ENCODE data around the gene HDDC2. TPM values are rescaled to one million over a fixed set of nuclear protein-coding genes. Genes with fewer than 3 reads are reported as not detected.
"Not testable (repeated sequence)": the region's sequence is repeated elsewhere in the genome, so short reads cannot be mapped to it uniquely, and the experiment has no call there.

HDDC2 gene
- total RNA-seq, 1 donor from 2014 or later, result 49.4 TPM

DNA sequence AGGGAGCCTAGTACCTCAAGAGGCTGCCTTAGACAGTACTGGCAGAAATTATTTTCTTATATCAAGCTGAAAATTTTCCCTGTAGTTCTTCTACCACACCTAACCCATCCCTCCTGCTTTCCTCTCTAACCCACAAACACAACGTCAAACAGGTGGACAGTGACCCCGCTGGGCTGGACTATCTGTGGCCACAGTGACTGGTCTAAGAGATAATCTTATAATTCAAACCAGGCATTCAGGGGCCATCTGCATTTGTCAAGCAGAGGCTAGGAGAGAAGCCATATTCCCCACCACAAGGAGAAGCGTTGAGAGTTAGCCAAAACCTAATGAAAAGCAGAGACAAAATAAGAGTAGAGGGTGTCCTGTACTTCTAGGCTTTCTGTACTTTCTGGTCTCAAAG lies 8.2 kb downstream of the HDDC2 start:
- Mint-ChIP-seq H3K36me3 (ENCODE audit: insufficient read depth) (peaks cover 39% of the 10 kb centered on the region), H3K4me1 (ENCODE audit: low read depth) (no peaks in the 10 kb centered on the region), H3K27ac (no peak overlapping the region), H3K9me3 (ENCODE audit: low read depth) (no peaks in the 10 kb centered on the region), H3K4me3 (ENCODE audit: low read depth) (no peak overlapping the region), H3K27me3 (no peaks in the 10 kb centered on the region)
- DNase-seq (ENCODE audit: low spot score, unreplicated experiment), result no peak
- TF ChIP-seq, protein P1, sequence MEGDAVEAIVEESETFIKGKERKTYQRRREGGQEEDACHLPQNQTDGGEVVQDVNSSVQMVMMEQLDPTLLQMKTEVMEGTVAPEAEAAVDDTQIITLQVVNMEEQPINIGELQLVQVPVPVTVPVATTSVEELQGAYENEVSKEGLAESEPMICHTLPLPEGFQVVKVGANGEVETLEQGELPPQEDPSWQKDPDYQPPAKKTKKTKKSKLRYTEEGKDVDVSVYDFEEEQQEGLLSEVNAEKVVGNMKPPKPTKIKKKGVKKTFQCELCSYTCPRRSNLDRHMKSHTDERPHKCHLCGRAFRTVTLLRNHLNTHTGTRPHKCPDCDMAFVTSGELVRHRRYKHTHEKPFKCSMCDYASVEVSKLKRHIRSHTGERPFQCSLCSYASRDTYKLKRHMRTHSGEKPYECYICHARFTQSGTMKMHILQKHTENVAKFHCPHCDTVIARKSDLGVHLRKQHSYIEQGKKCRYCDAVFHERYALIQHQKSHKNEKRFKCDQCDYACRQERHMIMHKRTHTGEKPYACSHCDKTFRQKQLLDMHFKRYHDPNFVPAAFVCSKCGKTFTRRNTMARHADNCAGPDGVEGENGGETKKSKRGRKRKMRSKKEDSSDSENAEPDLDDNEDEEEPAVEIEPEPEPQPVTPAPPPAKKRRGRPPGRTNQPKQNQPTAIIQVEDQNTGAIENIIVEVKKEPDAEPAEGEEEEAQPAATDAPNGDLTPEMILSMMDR (IDR thresholded peaks at IDR 0.05; ENCODE audit: unreplicated experiment), result no peak

DNA sequence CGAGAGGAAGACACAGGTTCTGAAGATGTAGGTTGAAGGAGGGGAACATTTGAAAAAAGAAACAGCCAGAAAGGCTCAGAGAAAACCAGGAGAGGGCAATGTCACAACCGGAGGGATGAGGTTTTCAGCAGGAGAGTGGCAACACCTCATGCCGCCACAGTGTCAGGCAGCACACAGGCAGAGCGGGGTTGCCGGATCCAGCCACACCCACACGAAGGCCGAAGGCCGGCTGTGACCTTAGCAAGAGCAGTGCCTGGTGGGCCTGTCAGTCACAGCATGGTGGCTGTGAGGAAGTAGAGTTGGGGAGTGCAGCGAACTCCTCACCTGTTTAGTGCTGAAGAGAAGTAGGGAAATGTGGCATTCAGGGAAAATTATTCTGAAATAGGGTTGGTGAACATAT lies 14.0 kb downstream of the HDDC2 start:
- no peak overlapping the region for H3K4me3 Mint-ChIP-seq (ENCODE audit: low read depth)
- H3K36me3 Mint-ChIP-seq (ENCODE audit: insufficient read depth), result peaks cover 71% of the 10 kb centered on the region
- H3K9me3 Mint-ChIP-seq (ENCODE audit: low read depth), result peaks cover 45% of the 10 kb centered on the region
- no peaks in the 10 kb centered on the region for H3K27me3 Mint-ChIP-seq
- H3K4me1 Mint-ChIP-seq (ENCODE audit: low read depth), result no peaks in the 10 kb centered on the region
- H3K27ac Mint-ChIP-seq, result no peak overlapping the region
- TF ChIP-seq, protein P1 (IDR thresholded peaks at IDR 0.05; ENCODE audit: unreplicated experiment), result no peak
- DNase-seq (ENCODE audit: low spot score, unreplicated experiment), result no peak

DNA sequence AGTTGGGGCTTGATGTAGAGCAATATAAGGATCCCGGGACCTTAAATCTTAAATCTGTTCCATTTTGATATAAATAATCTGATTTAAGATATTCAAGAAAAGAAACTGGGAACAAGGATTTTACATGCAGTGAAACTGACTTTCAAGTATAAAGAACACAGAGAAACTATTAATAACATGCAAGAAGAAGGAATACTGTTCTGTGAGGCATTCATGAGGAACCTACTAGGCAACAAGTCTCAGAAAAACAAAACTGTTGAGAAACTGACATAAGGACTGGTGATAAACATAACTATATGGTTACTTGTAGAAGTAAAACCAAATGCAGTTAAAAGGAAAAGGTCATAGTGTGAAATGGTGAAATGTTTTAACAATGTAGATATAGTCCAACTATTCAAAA lies 15.8 kb downstream of the HDDC2 start:
- Mint-ChIP-seq H3K4me1 (ENCODE audit: low read depth) (no peaks in the 10 kb centered on the region), H3K36me3 (ENCODE audit: insufficient read depth) (peaks cover 79% of the 10 kb centered on the region), H3K9me3 (ENCODE audit: low read depth) (peaks cover 58% of the 10 kb centered on the region), H3K27ac (no peak overlapping the region), H3K4me3 (ENCODE audit: low read depth) (no peak overlapping the region), H3K27me3 (no peaks in the 10 kb centered on the region)
- TF ChIP-seq, protein P1 (IDR thresholded peaks at IDR 0.05; ENCODE audit: unreplicated experiment), result no peak
- no peak for DNase-seq (ENCODE audit: low spot score, unreplicated experiment)

DNA sequence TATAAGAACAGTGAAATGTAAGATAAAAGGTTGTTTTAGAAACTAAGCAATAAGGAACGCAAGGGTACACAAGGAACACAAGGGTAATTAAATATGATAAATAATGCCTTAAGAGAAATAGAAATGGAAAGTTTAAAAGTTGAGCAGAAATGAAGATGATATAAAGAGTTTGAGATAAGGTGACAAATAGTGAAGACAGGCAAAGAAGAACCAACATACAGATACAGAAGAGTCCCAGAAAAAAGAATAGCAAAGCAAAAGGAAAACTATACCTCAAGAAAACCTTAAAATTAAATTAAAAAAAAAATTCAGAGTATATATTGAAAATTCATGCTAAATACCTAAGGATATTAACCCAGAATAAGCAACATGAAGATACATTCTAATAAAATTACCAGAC lies 16.4 kb downstream of the HDDC2 start:
- DNase-seq (ENCODE audit: low spot score, unreplicated experiment), result no peak
- Mint-ChIP-seq H3K36me3 (ENCODE audit: insufficient read depth) (peaks cover 81% of the 10 kb centered on the region), H3K27me3 (no peaks in the 10 kb centered on the region), H3K4me3 (ENCODE audit: low read depth) (no peak overlapping the region), H3K27ac (no peak overlapping the region), H3K9me3 (ENCODE audit: low read depth) (peaks cover 60% of the 10 kb centered on the region), H3K4me1 (ENCODE audit: low read depth) (no peaks in the 10 kb centered on the region)
- TF ChIP-seq, protein P1 (IDR thresholded peaks at IDR 0.05; ENCODE audit: unreplicated experiment), result no peak

DNA sequence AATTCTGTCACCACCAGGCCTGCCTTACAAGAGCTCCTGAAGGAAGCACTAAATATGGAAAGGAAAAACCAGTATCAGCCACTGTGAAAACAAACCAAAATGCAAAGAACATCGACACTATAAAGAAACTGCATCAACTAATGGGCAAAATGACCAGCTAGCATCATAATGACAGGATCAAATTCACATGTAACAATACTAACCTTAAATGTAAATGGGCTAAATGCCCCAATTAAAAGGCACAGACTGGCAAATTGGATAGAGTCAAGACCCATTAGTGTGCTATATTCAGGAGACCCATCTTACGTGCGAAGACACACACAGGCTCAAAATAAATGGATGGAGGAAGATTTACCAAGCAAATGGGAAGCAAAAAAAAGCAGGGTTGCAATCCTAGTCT lies 19.3 kb downstream of the HDDC2 start:
- not testable (repeated sequence) for H3K27me3 Mint-ChIP-seq; H3K4me1 Mint-ChIP-seq (ENCODE audit: low read depth); H3K27ac Mint-ChIP-seq; DNase-seq (ENCODE audit: low spot score, unreplicated experiment); H3K4me3 Mint-ChIP-seq (ENCODE audit: low read depth)
- Mint-ChIP-seq H3K9me3 (ENCODE audit: low read depth) (peaks cover 53% of the 10 kb centered on the region), H3K36me3 (ENCODE audit: insufficient read depth) (peaks cover 76% of the 10 kb centered on the region)

DNA sequence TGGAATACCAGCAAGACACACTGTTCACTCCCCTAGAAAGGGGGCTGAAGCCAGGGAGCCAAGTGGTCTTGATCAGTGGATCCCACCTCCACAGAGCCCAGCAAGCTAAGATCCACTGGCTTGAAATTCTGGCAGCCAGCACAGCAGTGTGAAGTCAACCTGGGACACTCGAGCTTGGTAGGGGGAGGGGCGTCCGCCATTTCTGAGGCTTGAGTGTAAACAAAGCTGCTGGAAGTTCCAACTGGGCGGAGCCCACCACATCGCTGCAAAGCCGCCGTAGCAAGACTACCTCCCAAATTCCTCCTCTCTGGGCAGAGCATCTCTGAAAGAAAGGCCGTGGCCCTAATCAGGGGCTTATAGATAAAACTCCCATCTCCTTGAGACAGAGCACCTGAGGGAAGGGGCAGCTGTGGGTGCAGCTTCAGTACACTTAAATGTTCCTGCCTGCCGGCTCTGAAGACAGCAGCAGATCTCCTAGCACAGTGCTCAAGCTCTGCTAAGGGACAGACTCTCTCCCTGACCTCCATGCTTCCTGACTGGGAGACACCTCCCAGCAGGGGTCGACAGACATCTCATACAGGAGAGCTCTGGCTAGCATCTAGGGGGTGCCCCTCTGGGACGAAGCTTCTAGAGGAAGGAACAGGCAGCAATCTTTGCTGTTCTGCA lies 21.3 kb downstream of the HDDC2 start:
- H3K4me1 Mint-ChIP-seq (ENCODE audit: low read depth); H3K27me3 Mint-ChIP-seq: not testable (repeated sequence)

More for the DNA sequence above, 21.3 kb downstream of the HDDC2 start:
- peaks cover 42% of the 10 kb centered on the region for H3K9me3 Mint-ChIP-seq (ENCODE audit: low read depth)
- not testable (repeated sequence) for H3K4me3 Mint-ChIP-seq (ENCODE audit: low read depth); H3K27ac Mint-ChIP-seq; DNase-seq (ENCODE audit: low spot score, unreplicated experiment)
- H3K36me3 Mint-ChIP-seq (ENCODE audit: insufficient read depth), result peaks cover 62% of the 10 kb centered on the region
